GM12801 (cell line): ENCODE data around the gene PLXNA2.

ENCODE experiments used
- TF ChIP-seq, protein P1 (sequence below): IDR thresholded peaks from one replicate; pipeline ENCODE4 v1.5.1; 2011; ENCODE audit warnings: control low read depth; ENCODE audit not compliant: insufficient read length; ENCODE audit errors: extremely low read depth

The PLXNA2 gene

DNA sequence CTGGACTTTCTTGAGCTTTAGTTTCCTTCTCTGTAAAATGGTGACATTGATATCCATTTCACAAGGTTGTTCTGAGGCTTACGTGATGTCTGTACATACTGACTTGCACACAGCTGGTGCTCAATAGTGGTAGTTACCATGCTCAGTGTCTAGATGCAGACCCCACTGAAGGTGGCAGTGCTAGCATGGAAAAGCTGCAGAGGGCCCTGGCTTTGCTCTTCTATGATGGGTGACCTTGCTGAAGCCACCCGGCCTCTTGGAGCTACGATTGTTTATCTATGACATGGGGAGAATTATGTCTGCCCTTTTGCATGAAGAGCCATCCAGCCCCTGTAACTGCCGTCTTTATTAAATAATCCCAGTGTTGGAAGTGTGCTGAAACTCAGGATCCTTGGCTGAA is 131.8 kb downstream of the PLXNA2 start:
- TF ChIP-seq, protein P1, sequence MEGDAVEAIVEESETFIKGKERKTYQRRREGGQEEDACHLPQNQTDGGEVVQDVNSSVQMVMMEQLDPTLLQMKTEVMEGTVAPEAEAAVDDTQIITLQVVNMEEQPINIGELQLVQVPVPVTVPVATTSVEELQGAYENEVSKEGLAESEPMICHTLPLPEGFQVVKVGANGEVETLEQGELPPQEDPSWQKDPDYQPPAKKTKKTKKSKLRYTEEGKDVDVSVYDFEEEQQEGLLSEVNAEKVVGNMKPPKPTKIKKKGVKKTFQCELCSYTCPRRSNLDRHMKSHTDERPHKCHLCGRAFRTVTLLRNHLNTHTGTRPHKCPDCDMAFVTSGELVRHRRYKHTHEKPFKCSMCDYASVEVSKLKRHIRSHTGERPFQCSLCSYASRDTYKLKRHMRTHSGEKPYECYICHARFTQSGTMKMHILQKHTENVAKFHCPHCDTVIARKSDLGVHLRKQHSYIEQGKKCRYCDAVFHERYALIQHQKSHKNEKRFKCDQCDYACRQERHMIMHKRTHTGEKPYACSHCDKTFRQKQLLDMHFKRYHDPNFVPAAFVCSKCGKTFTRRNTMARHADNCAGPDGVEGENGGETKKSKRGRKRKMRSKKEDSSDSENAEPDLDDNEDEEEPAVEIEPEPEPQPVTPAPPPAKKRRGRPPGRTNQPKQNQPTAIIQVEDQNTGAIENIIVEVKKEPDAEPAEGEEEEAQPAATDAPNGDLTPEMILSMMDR: no peak

- TF ChIP-seq, protein P1: no peak
These were observed 132.5 kb downstream of the PLXNA2 start for GRCh38 chr1:208111646-208112190.

DNA sequence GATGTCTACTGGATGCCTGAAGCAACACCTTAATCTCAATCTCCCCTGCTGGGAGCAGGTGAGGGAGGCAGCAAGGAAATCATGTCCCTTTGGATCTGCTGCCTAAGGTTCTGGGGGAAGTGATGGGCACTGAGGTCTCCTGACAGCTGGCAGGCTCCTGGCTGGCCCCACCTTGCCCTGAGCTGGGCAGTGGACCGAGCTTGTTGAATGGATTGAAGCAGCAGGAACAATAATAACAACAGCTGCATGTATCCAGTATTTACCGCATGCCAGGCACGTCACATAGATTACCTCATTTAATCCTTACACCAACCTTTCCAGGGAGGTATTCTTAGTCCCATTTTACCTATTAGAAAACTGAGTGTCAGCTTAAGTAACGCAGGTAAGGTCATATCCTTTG is 133.9 kb downstream of the PLXNA2 start:
- TF ChIP-seq, protein P1: no peak

- TF ChIP-seq, protein P1: no peak
These were observed 135.4 kb downstream of the PLXNA2 start for GRCh38 chr1:208108646-208109330.

DNA sequence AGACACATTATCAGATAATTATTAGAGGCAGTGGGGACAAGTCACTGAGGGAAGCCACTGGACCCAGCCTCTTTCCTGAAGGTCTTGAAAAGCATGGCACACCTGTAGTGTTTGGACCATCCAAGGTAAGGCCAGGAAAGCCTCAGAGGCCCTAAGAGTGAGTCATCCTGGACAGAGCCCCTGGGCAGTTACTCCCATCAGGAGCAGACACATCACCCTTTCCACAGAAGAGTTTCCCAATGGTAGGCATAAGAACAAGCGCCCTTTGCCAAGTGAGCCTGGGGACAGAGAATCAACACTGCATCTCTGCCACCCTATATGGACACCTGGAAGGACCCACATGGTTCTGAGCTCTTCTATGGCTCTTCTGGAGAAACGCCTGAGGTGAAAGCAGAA is 136.0 kb downstream of the PLXNA2 start:
- TF ChIP-seq, protein P1: no peak

- TF ChIP-seq, protein P1: no peak
These were observed 136.6 kb downstream of the PLXNA2 start for GRCh38 chr1:208107425-208108212.

DNA sequence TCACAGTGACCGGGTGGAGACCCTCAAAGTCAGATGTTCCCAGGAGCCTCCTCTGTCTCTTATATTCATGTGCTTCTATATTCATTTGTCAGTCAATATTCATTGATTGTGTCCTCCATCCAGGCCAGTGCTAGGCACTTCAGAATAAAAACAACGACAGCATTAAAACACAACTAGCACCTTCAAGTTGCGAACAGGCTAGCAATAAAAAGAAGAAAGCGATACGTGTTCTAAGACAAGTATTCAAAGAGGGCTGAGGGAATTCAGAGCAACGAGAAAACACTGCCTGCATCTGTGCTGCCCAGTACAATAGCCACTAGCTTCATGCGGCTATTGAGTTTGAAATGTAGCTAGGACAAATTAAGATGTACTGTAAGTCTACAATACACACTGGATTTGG is 138.0 kb downstream of the PLXNA2 start:
- TF ChIP-seq, protein P1: no peak
